IMR-90 (cell line): ENCODE measurements around the gene TMEM170A. TPM values are rescaled to one million over a fixed set of nuclear protein-coding genes. Genes with fewer than 3 reads are reported as not detected.
A peak's percentile ranks its signal among the peaks of the same experiment; 100 is the strongest.
"Not testable (repeated sequence)": the region's sequence is repeated elsewhere in the genome, so short reads cannot be mapped to it uniquely, and the experiment has no call there.

Experiments used
- ATAC-seq: fragments of 200-7000 bp; cut with Tn5 transposase; 2 replicates; pipeline ENCODE4 v1.9.1; 2020; ENCODE audit warnings: low read depth, mild to moderate bottlenecking, moderate library complexity
- BruUV-seq: library from RNA; stranded (reverse); fragments of 400-500 nt; replicated peaks from 2 replicates; lab custom pipeline; 2021; lab: Mats Ljungman, UMichigan
- CTCF ChIA-PET: fragments of 300-600 bp; formaldehyde crosslinking; extraction: SDS; loops from one replicate; lab custom pipeline; 2021; ENCODE audit warnings: antibody characterized with exemption; lab: Yijun Ruan, JAX
- POLR2A ChIA-PET: fragments of 300-600 bp; sonication (Branson Sonifier 250); formaldehyde crosslinking; loops from one replicate; lab custom pipeline; 2022; ENCODE audit warnings: antibody characterized with exemption; ENCODE audit not compliant: unreplicated experiment; lab: Charles Lee
- DNase-seq: peaks from one replicate; pipeline ENCODE4 v3.0.0; 2013
- H2AFZ ChIP-seq: replicated peaks from 2 replicates; pipeline ENCODE3; 2013; ENCODE audit warnings: low read length, mild to moderate bottlenecking; ENCODE audit not compliant: poor library complexity
- H2AK5ac ChIP-seq: 2 replicates; pipeline ENCODE4 v1.6.1; 2013; ENCODE audit warnings: low read depth, low read length, inconsistent platforms
- H2AK9ac ChIP-seq: replicated peaks from 2 replicates; pipeline ENCODE3; 2013; ENCODE audit warnings: mild to moderate bottlenecking, low read depth, low read length, moderate library complexity; ENCODE audit not compliant: poor library complexity
- H2BK120ac ChIP-seq: 2 replicates; pipeline ENCODE4 v1.6.1; 2013; ENCODE audit warnings: low read depth, low read length, inconsistent platforms
- H2BK15ac ChIP-seq: 3 replicates; pipeline ENCODE4 v1.6.1; 2013; ENCODE audit warnings: low read depth, low read length, inconsistent platforms
- H2BK20ac ChIP-seq: 2 replicates; pipeline ENCODE4 v1.6.1; 2013; ENCODE audit warnings: low read depth, mild to moderate bottlenecking, inconsistent platforms, low read length, moderate library complexity
- H2BK5ac ChIP-seq: 2 replicates; pipeline ENCODE4 v1.6.1; 2013; ENCODE audit warnings: mild to moderate bottlenecking, low read depth, low read length, inconsistent platforms; ENCODE audit not compliant: poor library complexity, severe bottlenecking
- H3K14ac ChIP-seq: replicated peaks from 2 replicates; pipeline ENCODE4 v1.6.1; 2013; ENCODE audit warnings: low read depth, low read length, inconsistent platforms
- H3K18ac ChIP-seq: 2 replicates; pipeline ENCODE4 v1.6.1; 2013; ENCODE audit warnings: low read depth, low read length, control low read depth
- H3K23ac ChIP-seq: 2 replicates; pipeline ENCODE4 v1.6.1; 2013; ENCODE audit warnings: low read depth, low read length, inconsistent platforms
- H3K27ac ChIP-seq: 2 replicates; pipeline ENCODE4 v1.5.1; 2013; ENCODE audit warnings: mild to moderate bottlenecking, control low read depth, low read length; ENCODE audit not compliant: insufficient read depth
- H3K27me3 ChIP-seq: 2 replicates; pipeline ENCODE4 v1.6.1; 2013; ENCODE audit warnings: low read length; ENCODE audit not compliant: control insufficient read depth, insufficient read depth
- H3K36me3 ChIP-seq: 2 replicates; pipeline ENCODE4 v1.6.1; 2013; ENCODE audit warnings: low read length, mixed read lengths; ENCODE audit not compliant: control insufficient read depth, insufficient read depth
- H3K4ac ChIP-seq: 2 replicates; pipeline ENCODE4 v1.6.1; 2013; ENCODE audit warnings: low read depth, low read length, inconsistent platforms
- H3K4me1 ChIP-seq: 2 replicates; pipeline ENCODE4 v1.6.1; 2013; ENCODE audit warnings: low read length, mixed read lengths; ENCODE audit not compliant: control insufficient read depth, insufficient read depth
- H3K4me2 ChIP-seq: 2 replicates; pipeline ENCODE4 v1.6.1; 2013; ENCODE audit warnings: low read depth, mild to moderate bottlenecking, control low read depth, low read length, moderate library complexity
- H3K4me3 ChIP-seq: 2 replicates; pipeline ENCODE4 v1.5.1; 2013; ENCODE audit warnings: low read depth, mild to moderate bottlenecking, control low read depth, low read length, moderate library complexity; ENCODE audit not compliant: insufficient read depth
- H3K56ac ChIP-seq: 2 replicates; pipeline ENCODE4 v1.6.1; 2013; ENCODE audit warnings: low read length, inconsistent platforms; ENCODE audit not compliant: insufficient read depth; ENCODE audit errors: extremely low read depth
- H3K79me1 ChIP-seq, 2 experiments: 2 replicates each; pipeline ENCODE4 v1.6.1; 2013; ENCODE audit warnings: low read length in 2 of 2, inconsistent platforms in 1 of 2, low read depth in 1 of 2
- H3K9ac ChIP-seq: 2 replicates; pipeline ENCODE4 v1.6.1; 2013; ENCODE audit warnings: low read depth, low read length, control low read depth
- H3K9me1 ChIP-seq: 2 replicates; pipeline ENCODE4 v1.6.1; 2013; ENCODE audit warnings: low read length, inconsistent platforms; ENCODE audit not compliant: insufficient read depth
- H3K9me3 ChIP-seq: 2 replicates; pipeline ENCODE4 v1.6.1; 2013; ENCODE audit warnings: low read length; ENCODE audit not compliant: control insufficient read depth, insufficient read depth
- H4K20me1 ChIP-seq: 2 replicates; pipeline ENCODE4 v1.6.1; 2013; ENCODE audit warnings: low read length, inconsistent platforms; ENCODE audit not compliant: insufficient read depth
- H4K5ac ChIP-seq: 2 replicates; pipeline ENCODE4 v1.6.1; 2013; ENCODE audit warnings: mild to moderate bottlenecking, low read depth, low read length, control low read depth
- H4K8ac ChIP-seq, 2 experiments: 2 replicates each; pipeline ENCODE4 v1.6.1; 2013; ENCODE audit warnings: low read depth in 2 of 2, low read length in 2 of 2, control low read depth in 1 of 2, inconsistent platforms in 1 of 2
- H4K91ac ChIP-seq: 2 replicates; pipeline ENCODE4 v1.6.1; 2013; ENCODE audit warnings: low read depth, low read length, inconsistent platforms; ENCODE audit not compliant: insufficient read depth
- WGBS, 2 experiments: methylation state at CpG; one replicate each; pipeline versions ENCODE4 v1.1.5 to v1.1.7; 2013; ENCODE audit warnings: missing lambda C conversion rate in 2 of 2; ENCODE audit not compliant: insufficient read length in 1 of 2; ENCODE audit errors: extremely low coverage in 2 of 2; 5-methylcytosine and 5-hydroxymethylcytosine counted together
- dilution Hi-C: fragments of 300-500 bp; cut with HindIII; formaldehyde crosslinking; loops from one replicate; pipeline ENCODE4 v1.14.3; 2018; ENCODE audit warnings: low sequenced_read_pairs; ENCODE audit not compliant: unreplicated experiment
- in situ Hi-C: fragments of 300-500 bp; cut with MboI; formaldehyde crosslinking; loops from 3 replicates; pipeline ENCODE4 v1.14.3; 2019; ENCODE audit warnings: low sequenced_read_pairs, inconsistent platforms, mixed read lengths
- intact Hi-C: fragments of 100-400 bp; cut with micrococcal nuclease; formaldehyde crosslinking; loops from 2 replicates; pipeline ENCODE4 v1.10.0; 2022
- polyA plus RNA-seq, 3 experiments: library from polyadenylated mRNA; depleted of rRNA; stranded (reverse); fragments of >200 nt; gene quantifications; 2 replicates each; pipeline ENCODE4 v1.2.3, GENCODE V29; 2012; ENCODE audit warnings: low replicate concordance in 1 of 3
- total RNA-seq: library from RNA; depleted of rRNA; stranded (reverse); fragments of >200 nt; gene quantifications from 2 replicates; pipeline ENCODE4 v1.2.3, GENCODE V29; 2012

TMEM170A gene
- total and polyA plus RNA-seq, 2 of the 4 experiments (the other 2 are of a cell fraction) = 7.3 to 10.9 TPM

GRCh38 chr16:75463389-75464121 is 934 bp downstream of the TMEM170A start:
- POLR2A ChIA-PET = not testable (repeated sequence)
- CTCF ChIA-PET = interaction anchor here (0.6 kb wide), 1 partner anchor 78 kb away, joined by 3 read pairs; no protein-coding TSS in a partner anchor

More at GRCh38 chr16:75463389-75464121, 934 bp downstream of the TMEM170A start:
- Histone ChIP-seq H3K27ac (peak overlapping the region; percentile 58; the same call in 1 of the 2 replicates), H3K4me3 (peak overlapping the region; percentile 85), H3K9ac (peak overlapping the region; percentile 55), H3K23ac (0 out of 2 replicates have a peak overlapping the region, but pooled peaks have one; percentile 48), H2AFZ (peak overlapping the region; percentile 100), H3K4ac (peak overlapping the region; percentile 26; the same call in 1 of the 2 replicates), H3K4me2 (peak overlapping the region; percentile 78), H3K56ac (peak overlapping the region; percentile 79; the same call in 1 of the 2 replicates), H2AK9ac (peak overlapping the region; percentile 84), H2BK5ac (peak overlapping the region; percentile 29), H3K79me1 (peaks cover 10 to 46% of the 10 kb centered on the region in 2 experiments), H3K14ac (peak overlapping the region; percentile 76; the same call in 1 of the 2 replicates), H4K20me1 (peaks cover 14% of the 10 kb centered on the region), H2AK5ac (peak overlapping the region; percentile 51), H4K8ac (peak overlapping the region in 1 of 2 experiments; percentile 54; a peak in 1 of 4 replicates)
- H4K5ac ChIP-seq, BruUV-seq, dilution Hi-C loops, H4K91ac ChIP-seq, H2BK120ac ChIP-seq, H3K4me1 ChIP-seq, H2BK20ac ChIP-seq, H3K9me1 ChIP-seq, H3K36me3 ChIP-seq, H2BK15ac ChIP-seq, in situ Hi-C loops, H3K27me3 ChIP-seq, H3K9me3 ChIP-seq, DNase-seq, H3K18ac ChIP-seq: not testable (repeated sequence)
- 0% methylated on average over 26 of the region's 39 CpGs; no CpG with 5 or more reads in 1 of the 2 experiments for WGBS, 2 experiments
- peak; percentile 44 for ATAC-seq
- intact Hi-C loops = loop anchor here (1.0 to 10.0 kb wide), 4 partner anchors 61 to 264 kb away; partner anchors contain the start of genes ADAT1 and TMEM231
